ENCODE data around the gene SMTN.

SMTN gene

GRCh38 chr22:31148953-31149627 lies 68.0 kb downstream of the SMTN start:
- TF ChIP-seq CTCF (IDR thresholded peaks at IDR 0.05; ENCODE audit: control insufficient read depth, extremely low read depth, insufficient read depth), result peak; percentile 87
- DNase-seq (ENCODE audit: low read depth), result no peak
- no peak overlapping the region for H3K4me3 ChIP-seq (ENCODE audit: low read depth, low read length)

DNA sequence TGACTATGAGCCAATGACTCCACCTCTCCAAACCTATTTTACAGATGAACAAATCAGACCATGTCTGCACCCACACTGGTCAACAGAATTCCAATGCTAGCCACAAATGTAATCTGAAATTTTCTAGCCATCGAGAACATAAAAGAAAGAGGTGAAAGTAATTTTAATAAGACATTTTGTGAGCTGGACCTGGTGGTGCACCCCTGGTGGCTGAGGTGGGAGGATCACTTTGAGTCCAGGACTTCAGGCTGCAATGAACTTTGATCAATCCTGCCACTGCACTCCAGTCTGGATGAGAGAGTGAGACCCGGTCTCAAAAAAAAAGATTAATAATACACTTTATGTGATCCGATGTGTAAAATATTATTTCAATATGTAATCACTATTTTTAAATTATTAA lies 69.5 kb downstream of the SMTN start:
- DNase-seq (ENCODE audit: low read depth), result no peak
- 0 out of 2 replicates have a peak, but pooled peaks have one; percentile 25 for TF ChIP-seq CTCF (IDR thresholded peaks at IDR 0.05; ENCODE audit: control insufficient read depth, extremely low read depth, insufficient read depth)
- no peak overlapping the region for H3K4me3 ChIP-seq (ENCODE audit: low read depth, low read length)

- TF ChIP-seq CTCF (IDR thresholded peaks at IDR 0.05; ENCODE audit: control insufficient read depth, extremely low read depth, insufficient read depth), result no peak
- H3K4me3 ChIP-seq (ENCODE audit: low read depth, low read length), result no peak overlapping the region
- DNase-seq (ENCODE audit: low read depth), result no peak
Measured at GRCh38 chr22:31151872-31152271, 70.8 kb downstream of the SMTN start.

- no peak for TF ChIP-seq CTCF (IDR thresholded peaks at IDR 0.05; ENCODE audit: control insufficient read depth, extremely low read depth, insufficient read depth)
- no peak overlapping the region for H3K4me3 ChIP-seq (ENCODE audit: low read depth, low read length)
- no peak for DNase-seq (ENCODE audit: low read depth)
Measured at GRCh38 chr22:31153357-31153756, 72.2 kb downstream of the SMTN start.
